ENCODE results near the gene OSBPL1A.

GRCh38 chr18:24293254-24293653, 104.4 kb downstream of the OSBPL1A start:
- TF ChIP-seq YY1 (IDR thresholded peaks at IDR 0.05; ENCODE audit: insufficient read depth, insufficient read length) (no peak), ZNF274 (IDR thresholded peaks at IDR 0.05; ENCODE audit: low read depth, low read length) (no peak), SUZ12 (IDR thresholded peaks at IDR 0.05; ENCODE audit: extremely low read depth, insufficient read depth, insufficient read length) (no peak)
